GM12891 (cell line): ENCODE data around the gene FANCC.

Source experiments
- PAX5 ChIP-seq: IDR thresholded peaks from 2 replicates; pipeline ENCODE4 v1.6.1; 2011; ENCODE audit warnings: low read length, moderate library complexity, mild to moderate bottlenecking; ENCODE audit not compliant: insufficient read depth, severe bottlenecking
- POLR2A ChIP-seq: IDR thresholded peaks from 2 replicates; pipeline ENCODE4 v1.6.1; 2011; ENCODE audit warnings: low read depth, low read length, control low read depth
- POLR2AphosphoS5 ChIP-seq: IDR thresholded peaks from 2 replicates; pipeline ENCODE4 v1.6.1; 2011; ENCODE audit warnings: low read depth, low read length, control low read depth
- POU2F2 ChIP-seq: IDR thresholded peaks from 2 replicates; pipeline ENCODE4 v1.6.1; 2011; ENCODE audit warnings: low read depth, mild to moderate bottlenecking, control low read depth, low read length, moderate library complexity
- SPI1 ChIP-seq: IDR thresholded peaks from 2 replicates; pipeline ENCODE4 v1.6.1; 2011; ENCODE audit warnings: low read depth, low read length, control low read depth
- TAF1 ChIP-seq: IDR thresholded peaks from 2 replicates; pipeline ENCODE4 v1.6.1; 2011; ENCODE audit warnings: low read depth, low read length, control low read depth

DNA sequence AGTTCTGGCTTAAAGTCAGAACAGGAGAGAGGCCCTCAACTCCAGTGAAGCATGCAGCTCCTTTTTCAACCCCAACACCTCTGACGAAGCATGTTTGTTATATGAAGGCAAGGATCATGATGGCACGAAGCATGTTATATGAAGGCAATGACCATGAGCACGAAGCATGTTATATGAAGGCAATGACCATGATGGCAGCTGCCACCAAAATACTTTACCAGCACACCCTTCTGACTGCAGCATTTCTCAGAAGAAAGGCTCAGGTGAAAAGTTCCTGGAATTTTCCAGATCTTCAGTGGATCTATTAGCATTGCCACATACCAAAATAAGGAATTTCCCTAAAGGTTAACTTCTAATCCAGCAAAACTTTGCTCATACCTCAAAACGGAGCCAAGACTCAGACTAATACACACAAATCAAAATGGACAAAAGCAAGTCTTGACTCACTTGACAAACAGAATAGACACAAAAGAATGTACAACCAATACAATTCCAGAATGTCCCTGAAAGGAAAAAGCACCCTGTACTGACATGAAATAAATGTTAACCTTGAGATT is 217.4 kb downstream of the FANCC start:
- TF ChIP-seq PAX5: no peak
- no peak for TF ChIP-seq POLR2A
- no peak for TF ChIP-seq POLR2AphosphoS5
- no peak for TF ChIP-seq TAF1
- no peak for TF ChIP-seq SPI1
- TF ChIP-seq POU2F2: no peak
